ENCODE results near the gene RPS18.

The RPS18 gene

GRCh38 chr6:33243476-33243875, 28.4 kb upstream of the RPS18 start:
- TF ChIP-seq CTCF (IDR thresholded peaks at IDR 0.05; ENCODE audit: borderline replicate concordance, insufficient read depth, low read depth, low read length): no peak
- no peak overlapping the region for H3K4me3 ChIP-seq (ENCODE audit: low read depth, low read length)

- peak; percentile 93 for TF ChIP-seq CTCF (IDR thresholded peaks at IDR 0.05; ENCODE audit: borderline replicate concordance, insufficient read depth, low read depth, low read length)
- peak overlapping the region; percentile 43 for H3K4me3 ChIP-seq (ENCODE audit: low read depth, low read length)
Measured at GRCh38 chr6:33247977-33248642, 23.8 kb upstream of the RPS18 start.

- peak overlapping the region; percentile 43 for H3K4me3 ChIP-seq (ENCODE audit: low read depth, low read length)
Measured at GRCh38 chr6:33248643-33248931, 23.3 kb upstream of the RPS18 start.

GRCh38 chr6:33248932-33249731, 22.7 kb upstream of the RPS18 start:
- peak overlapping the region; percentile 43 for H3K4me3 ChIP-seq (ENCODE audit: low read depth, low read length)
- TF ChIP-seq CTCF (IDR thresholded peaks at IDR 0.05; ENCODE audit: borderline replicate concordance, insufficient read depth, low read depth, low read length): no peak

More at GRCh38 chr6:33248643-33248931, 23.3 kb upstream of the RPS18 start:
- TF ChIP-seq CTCF (IDR thresholded peaks at IDR 0.05; ENCODE audit: borderline replicate concordance, insufficient read depth, low read depth, low read length): no peak

- TF ChIP-seq CTCF (IDR thresholded peaks at IDR 0.05; ENCODE audit: borderline replicate concordance, insufficient read depth, low read depth, low read length): no peak
Measured at GRCh38 chr6:33249732-33250630, 21.9 kb upstream of the RPS18 start.

GRCh38 chr6:33250731-33251130, 21.1 kb upstream of the RPS18 start:
- no peak for TF ChIP-seq CTCF (IDR thresholded peaks at IDR 0.05; ENCODE audit: borderline replicate concordance, insufficient read depth, low read depth, low read length)
- no peak overlapping the region for H3K4me3 ChIP-seq (ENCODE audit: low read depth, low read length)

More at GRCh38 chr6:33249732-33250630, 21.9 kb upstream of the RPS18 start:
- peak overlapping the region; percentile 38 for H3K4me3 ChIP-seq (ENCODE audit: low read depth, low read length)

Data from GM12875 (cell line).